Measurements from ENCODE around the gene EMC6.

Gene EMC6

DNA sequence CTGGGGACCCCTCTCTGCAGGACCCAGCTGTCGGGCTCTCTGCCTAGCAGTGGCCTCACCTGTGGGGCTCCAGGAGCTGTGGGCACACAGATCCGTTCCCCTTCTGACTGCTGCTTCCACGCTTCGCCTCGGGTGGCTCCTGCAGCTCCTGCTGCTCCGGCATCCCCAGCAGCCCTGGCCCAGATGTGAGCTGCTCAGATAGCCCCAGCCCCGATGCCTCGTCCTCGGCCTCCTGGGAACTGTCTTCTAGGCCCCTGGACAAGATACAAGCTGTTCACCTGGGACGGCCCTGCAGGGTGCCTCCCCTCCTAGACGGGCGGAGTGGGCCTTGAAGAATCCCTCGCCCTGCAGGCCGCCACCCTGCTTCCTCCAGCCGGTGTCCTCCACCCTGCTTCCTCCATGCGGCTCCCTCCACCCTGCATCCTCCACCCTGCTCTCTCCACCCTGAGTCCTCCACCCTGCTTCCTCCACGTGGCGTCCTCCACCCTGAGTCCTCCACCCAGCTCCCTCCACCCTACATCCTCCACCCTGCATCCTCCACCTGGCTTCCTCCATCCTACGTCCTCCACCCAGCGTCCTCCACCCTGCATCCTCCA, 11.0 kb downstream of the EMC6 start:
- no peak for DNase-seq
- no peak for TF ChIP-seq GATA1 (IDR thresholded peaks at IDR 0.05; ENCODE audit: low read depth, low read length)
- TF ChIP-seq POLR2A (IDR thresholded peaks at IDR 0.05; ENCODE audit: low read length): no peak

GRCh38 chr17:3681057-3681456, 12.4 kb downstream of the EMC6 start:
- no peak for DNase-seq
- TF ChIP-seq POLR2A (IDR thresholded peaks at IDR 0.05; ENCODE audit: low read length) (no peak), GATA1 (IDR thresholded peaks at IDR 0.05; ENCODE audit: low read depth, low read length) (no peak)

DNA sequence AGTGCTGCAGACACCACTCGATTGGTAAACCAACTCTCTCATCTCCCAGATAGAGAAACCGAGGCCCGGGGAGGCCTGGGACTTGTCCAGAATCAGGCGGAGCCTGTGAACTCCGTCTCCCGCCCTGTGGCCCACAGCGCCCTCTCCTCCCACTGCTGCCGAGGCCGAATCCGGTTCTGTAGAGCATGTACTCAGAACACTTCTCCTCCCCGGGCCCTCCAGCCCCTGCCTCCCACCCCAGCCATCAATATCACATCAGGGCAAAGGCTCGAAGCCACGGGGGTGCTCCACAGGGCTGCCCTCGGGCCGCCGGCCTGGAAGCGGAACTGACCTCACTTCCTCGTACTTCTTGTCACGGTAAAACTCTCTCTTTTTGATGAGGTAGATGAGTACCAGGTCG, 13.0 kb downstream of the EMC6 start:
- no peak for TF ChIP-seq POLR2A (IDR thresholded peaks at IDR 0.05; ENCODE audit: low read length)
- no peak for TF ChIP-seq GATA1 (IDR thresholded peaks at IDR 0.05; ENCODE audit: low read depth, low read length)
- DNase-seq: no peak

DNA sequence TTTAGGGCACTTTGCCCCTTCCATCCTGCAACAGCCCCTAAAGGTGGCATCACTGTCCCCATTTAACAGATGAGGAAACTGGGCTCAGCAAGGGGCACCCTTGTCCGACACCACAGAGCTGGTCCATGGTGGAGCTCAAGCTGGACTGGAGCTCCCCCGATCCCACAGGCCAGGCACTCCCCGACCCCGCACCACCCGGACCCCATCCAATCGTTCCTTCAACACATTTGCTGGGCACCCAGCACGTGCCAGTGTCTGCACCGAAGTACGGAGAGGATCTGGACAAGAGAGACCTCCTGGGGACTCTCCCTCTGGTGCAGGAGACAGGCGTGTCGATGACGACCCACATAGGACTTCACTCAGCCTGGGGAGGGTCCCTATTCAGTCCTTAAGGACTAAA, 13.4 kb downstream of the EMC6 start:
- DNase-seq: no peak
- TF ChIP-seq GATA1 (IDR thresholded peaks at IDR 0.05; ENCODE audit: low read depth, low read length) (no peak), POLR2A (IDR thresholded peaks at IDR 0.05; ENCODE audit: low read length) (no peak)

GRCh38 chr17:3683054-3683511, 14.5 kb downstream of the EMC6 start:
- no peak for TF ChIP-seq GATA1 (IDR thresholded peaks at IDR 0.05; ENCODE audit: low read depth, low read length)
- TF ChIP-seq POLR2A (IDR thresholded peaks at IDR 0.05; ENCODE audit: low read length): no peak
- peak; percentile 33 to 62 for DNase-seq

DNA sequence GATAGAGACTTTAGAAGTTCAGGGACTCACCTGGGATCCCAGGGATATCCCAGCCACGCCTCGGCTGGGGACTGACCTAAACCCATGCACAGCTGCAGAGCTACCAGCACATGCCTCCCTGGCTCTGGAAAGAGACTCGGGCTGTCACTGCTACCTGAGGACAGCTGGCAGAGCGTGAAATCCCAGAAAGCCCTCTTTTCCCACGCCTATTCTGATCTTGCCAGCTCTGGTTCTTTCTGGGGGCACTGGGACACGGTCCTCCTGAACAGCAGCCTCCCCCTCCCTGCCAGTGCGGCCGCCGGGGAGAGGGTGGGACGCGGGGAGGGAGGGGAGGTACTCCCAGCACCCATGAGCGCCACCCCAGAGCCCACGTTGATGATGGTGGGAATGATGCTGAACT, 16.6 kb downstream of the EMC6 start:
- DNase-seq: no peak
- TF ChIP-seq POLR2A (IDR thresholded peaks at IDR 0.05; ENCODE audit: low read length) (no peak), GATA1 (IDR thresholded peaks at IDR 0.05; ENCODE audit: low read depth, low read length) (no peak)

DNA sequence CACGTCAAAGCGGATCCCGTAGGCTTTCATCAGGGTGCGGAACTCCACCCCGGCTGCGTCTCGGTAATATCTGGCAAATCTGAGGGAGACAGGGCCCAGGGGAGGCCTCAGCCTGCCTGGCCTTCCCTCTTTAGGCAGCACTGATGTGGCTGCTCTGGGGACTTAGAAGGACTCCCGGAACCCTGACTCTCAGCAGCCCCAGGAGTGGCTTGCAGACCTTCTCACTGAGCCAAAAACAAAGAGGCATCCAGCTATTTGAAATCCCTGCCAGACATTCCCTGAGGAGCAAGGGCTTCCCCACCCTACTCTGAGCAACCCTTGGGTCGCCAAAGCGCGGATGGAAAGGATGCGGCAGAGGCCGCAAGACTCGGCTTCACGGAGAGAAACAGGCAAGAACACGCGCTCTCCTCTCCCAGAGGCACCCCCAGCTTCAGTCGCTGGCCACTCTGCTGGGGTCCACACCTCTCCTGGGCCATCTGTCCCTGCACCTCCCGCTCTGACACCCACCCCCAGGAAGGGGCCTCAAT, 19.5 kb downstream of the EMC6 start:
- no peak for TF ChIP-seq GATA1 (IDR thresholded peaks at IDR 0.05; ENCODE audit: low read depth, low read length)
- no peak for TF ChIP-seq POLR2A (IDR thresholded peaks at IDR 0.05; ENCODE audit: low read length)
- DNase-seq: no peak

DNA sequence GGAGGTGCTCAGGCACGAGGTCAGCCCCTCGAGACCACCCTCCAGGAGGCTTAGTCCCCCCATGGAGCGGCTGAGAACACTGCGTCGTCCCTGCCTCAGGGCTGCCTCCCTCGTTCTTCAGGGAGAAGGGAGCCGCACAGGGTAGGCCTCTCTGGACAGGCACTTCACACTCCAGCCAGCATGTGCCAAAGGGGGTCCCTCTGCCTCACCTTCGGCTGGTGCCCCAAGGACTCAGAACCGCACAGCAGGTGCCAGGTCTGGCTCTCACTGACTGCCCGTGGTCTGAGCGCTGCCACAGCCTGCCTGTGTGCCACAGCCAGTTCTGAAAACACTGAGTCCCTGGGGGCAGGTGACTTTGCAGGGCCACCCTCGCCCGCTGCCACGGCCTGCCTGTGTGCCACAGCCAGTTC, 20.2 kb downstream of the EMC6 start:
- no peak for DNase-seq

DNA sequence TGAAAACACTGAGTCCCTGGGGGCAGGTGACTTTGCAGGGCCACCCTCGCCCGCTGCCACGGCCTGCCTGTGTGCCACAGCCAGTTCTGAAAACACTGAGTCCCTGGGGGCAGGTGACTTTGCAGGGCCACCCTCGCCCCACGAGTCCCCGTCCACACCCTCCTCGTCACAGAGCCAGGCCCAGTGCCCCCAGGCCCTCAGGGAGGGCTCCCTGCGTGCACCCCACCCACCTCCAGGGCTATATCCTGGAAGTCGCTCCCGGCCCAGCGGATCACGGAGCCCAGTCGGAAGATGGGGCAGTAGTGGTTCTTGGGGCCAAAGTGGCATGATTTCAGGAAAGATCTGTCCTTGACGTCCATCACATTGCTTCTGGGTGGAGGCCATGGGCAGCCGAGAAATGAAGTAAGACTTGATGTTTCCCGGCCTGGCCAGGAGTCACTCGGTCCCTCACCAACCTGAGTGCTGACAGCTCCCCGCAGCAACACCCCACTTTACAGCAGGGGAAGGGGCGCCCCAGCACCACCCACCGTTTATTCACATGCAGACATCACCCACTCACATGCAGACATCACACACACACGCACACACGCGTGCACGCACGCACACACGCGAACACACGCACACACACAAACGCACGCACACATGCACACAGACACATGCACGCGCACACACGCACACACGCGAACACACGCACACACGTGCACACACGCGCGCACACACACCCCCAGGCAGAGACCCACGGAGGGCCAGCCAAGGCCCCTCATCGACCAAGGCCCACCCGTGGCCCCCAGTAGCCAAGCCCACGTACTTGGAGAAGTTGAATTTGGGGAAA, 20.9 kb downstream of the EMC6 start:
- TF ChIP-seq GATA1 (IDR thresholded peaks at IDR 0.05; ENCODE audit: low read depth, low read length) (no peak), POLR2A (IDR thresholded peaks at IDR 0.05; ENCODE audit: low read length) (no peak)
- no peak for DNase-seq

More for the DNA sequence above, 20.2 kb downstream of the EMC6 start:
- TF ChIP-seq GATA1 (IDR thresholded peaks at IDR 0.05; ENCODE audit: low read depth, low read length): no peak
- no peak for TF ChIP-seq POLR2A (IDR thresholded peaks at IDR 0.05; ENCODE audit: low read length)

GRCh38 chr17:3690094-3690715, 21.6 kb downstream of the EMC6 start:
- no peak for TF ChIP-seq GATA1 (IDR thresholded peaks at IDR 0.05; ENCODE audit: low read depth, low read length)
- TF ChIP-seq POLR2A (IDR thresholded peaks at IDR 0.05; ENCODE audit: low read length): no peak
- DNase-seq: no peak

DNA sequence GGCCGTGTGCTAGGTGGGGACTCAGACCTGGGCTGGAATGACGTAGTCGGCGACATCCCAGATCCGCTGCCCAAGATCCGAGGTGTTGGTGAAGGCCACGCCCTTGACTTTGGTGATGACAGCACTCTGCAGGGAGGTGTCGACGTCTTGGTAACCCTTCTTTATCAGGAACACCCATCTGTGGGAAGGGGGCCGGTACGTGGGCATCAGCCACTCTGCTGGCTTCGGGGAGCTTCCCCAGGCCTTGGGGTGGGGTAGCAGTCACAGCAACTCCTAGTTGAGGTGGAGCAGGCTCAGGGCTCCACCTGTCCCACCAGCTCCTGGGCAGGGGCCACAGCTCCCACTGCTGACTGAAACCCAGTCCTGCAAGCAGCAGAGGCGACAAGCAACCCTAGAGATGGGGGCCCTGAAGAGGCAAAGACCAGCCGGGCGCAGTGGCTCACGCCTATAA, 23.0 kb downstream of the EMC6 start:
- TF ChIP-seq GATA1 (IDR thresholded peaks at IDR 0.05; ENCODE audit: low read depth, low read length) (no peak), POLR2A (IDR thresholded peaks at IDR 0.05; ENCODE audit: low read length) (no peak)
- no peak for DNase-seq

GRCh38 chr17:3692346-3692745, 23.7 kb downstream of the EMC6 start:
- DNase-seq: peak; percentile 24 to 35
- TF ChIP-seq GATA1 (IDR thresholded peaks at IDR 0.05; ENCODE audit: low read depth, low read length) (no peak), POLR2A (IDR thresholded peaks at IDR 0.05; ENCODE audit: low read length) (no peak)

GRCh38 chr17:3693141-3693540, 24.5 kb downstream of the EMC6 start:
- no peak for DNase-seq

DNA sequence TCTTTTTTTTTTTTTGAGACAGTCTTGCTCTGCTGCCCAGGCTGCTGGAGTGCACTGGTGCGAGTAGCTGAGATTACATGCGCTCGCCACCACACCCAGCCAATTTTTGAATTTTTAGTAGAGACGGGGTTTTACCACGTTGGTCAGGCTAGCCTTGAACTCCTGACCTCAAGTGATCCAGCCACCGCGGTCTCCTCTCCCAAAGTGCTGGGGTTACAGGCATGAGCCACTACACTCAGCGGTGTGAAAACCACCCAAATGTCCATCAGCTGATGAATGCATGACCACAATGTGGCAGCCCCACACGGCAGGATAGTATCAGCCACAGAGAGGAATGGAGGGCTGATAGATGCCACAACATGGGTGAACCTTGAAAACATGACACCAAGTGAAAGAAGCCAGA, 25.2 kb downstream of the EMC6 start:
- DNase-seq: no peak
- TF ChIP-seq POLR2A (IDR thresholded peaks at IDR 0.05; ENCODE audit: low read length): no peak
- no peak for TF ChIP-seq GATA1 (IDR thresholded peaks at IDR 0.05; ENCODE audit: low read depth, low read length)

More at GRCh38 chr17:3693141-3693540, 24.5 kb downstream of the EMC6 start:
- TF ChIP-seq GATA1 (IDR thresholded peaks at IDR 0.05; ENCODE audit: low read depth, low read length) (no peak), POLR2A (IDR thresholded peaks at IDR 0.05; ENCODE audit: low read length) (no peak)

Data from erythroblast (primary cell).